ENCODE data around the gene DNMT3A. TPM values are rescaled to one million over a fixed set of nuclear protein-coding genes. Genes with fewer than 3 reads are reported as not detected.
A peak's percentile ranks its signal among the peaks of the same experiment; 100 is the strongest.

Gene DNMT3A
- total and polyA plus RNA-seq, 2 donors (not counting 1 experiment from before 2014, with no cell fraction given): 8.9 to 24.5 TPM

DNA sequence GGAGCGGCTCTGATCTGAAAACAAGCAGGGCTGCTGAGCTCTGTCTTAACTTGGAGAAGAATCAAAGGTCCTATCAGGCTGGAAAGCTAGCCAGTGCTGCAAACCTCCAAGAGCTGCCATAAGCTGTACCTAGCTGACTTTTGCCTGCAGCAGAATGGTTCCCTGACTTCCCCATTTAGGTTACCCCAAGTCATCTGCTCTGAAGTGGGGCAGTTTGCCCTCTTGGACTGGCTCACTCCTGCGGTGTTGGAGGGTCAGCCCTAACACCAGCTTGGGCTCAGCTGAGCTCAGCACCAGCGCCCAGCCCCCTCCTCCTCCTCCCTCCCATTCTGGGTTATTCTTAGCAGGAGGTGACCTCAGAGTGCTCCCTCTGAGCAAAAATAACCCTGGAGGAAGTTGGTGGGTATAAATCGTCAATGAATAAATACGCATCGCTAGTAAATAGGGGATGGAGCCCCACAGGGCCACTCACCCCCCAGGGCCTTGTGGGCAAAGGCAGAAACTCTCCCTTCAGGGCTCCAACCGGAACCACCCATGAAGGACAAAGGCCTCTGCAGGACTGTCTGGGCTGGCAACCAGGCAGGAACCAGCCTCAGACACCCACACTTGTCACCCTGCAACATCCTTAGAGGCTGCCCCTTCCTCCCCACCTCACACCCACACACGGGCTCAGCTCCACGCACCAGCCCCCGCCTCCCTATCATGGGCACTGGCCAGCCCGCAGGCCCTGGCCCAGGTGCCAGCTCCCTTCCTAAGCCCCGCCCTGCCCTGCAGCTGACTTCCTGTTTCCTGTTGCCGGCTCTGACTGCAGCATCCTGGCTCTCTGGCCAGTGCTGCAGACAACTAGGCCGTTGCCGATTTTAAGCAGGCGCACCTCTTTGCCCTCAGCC, 46.9 kb downstream of the DNMT3A start:
- H3K27me3 ChIP-seq (replicated peaks in 1 of 4; ENCODE audit: control extremely low read depth in 1 of 4, control insufficient read depth in 3 of 4, insufficient read depth in 4 of 4, low read length in 3 of 4): no peaks in the 10 kb centered on the region
- POLR2A ChIA-PET: interaction anchor here (0.6 to 1.8 kb wide), 5 partner anchors 10 to 584 kb away, joined by 3 to 10 read pairs (median 5); partner anchors contain the start of gene ASXL2
- peak overlapping the region; percentile 80 for H3K4me2 ChIP-seq (replicated peaks; ENCODE audit: low read depth, low read length, poor library complexity, severe bottlenecking)
- WGBS (ENCODE audit: insufficient coverage): 3% methylated on average over 12 of the region's 16 CpGs
- CTCF ChIA-PET: interaction anchor here (0.6 to 1.9 kb wide), 10 partner anchors 10 to 67 kb away, joined by 3 to 11 read pairs (median 6); no protein-coding TSS in a partner anchor
- H3K36me3 ChIP-seq (replicated peaks in 1 of 2; ENCODE audit: control extremely low read depth in 1 of 2, control insufficient read depth in 1 of 2, extremely low read depth in 1 of 2, insufficient read depth in 2 of 2, low read length in 1 of 2): peaks cover 0 to 8% of the 10 kb centered on the region in 2 experiments
- peaks cover 41 to 61% of the 10 kb centered on the region in 2 donors for H3K4me1 ChIP-seq (ENCODE audit: control insufficient read depth in 2 of 2, insufficient read depth in 2 of 2, low read length in 2 of 2)
- H3K4me1 Mint-ChIP-seq: peaks cover 43% of the 10 kb centered on the region
- H3K4me3 ChIP-seq (ENCODE audit: control extremely low read depth in 1 of 5, extremely low read depth in 1 of 5, insufficient read depth in 1 of 5, low read depth in 2 of 5, low read length in 4 of 5): peak overlapping the region in 4 of 5 experiments; percentile 6 to 45 (median 26)
- H3K27ac ChIP-seq (ENCODE audit: low read length in 2 of 2): peak overlapping the region; percentile 87 to 91
- H3K9me3 ChIP-seq (ENCODE audit: control extremely low read depth in 1 of 3, control insufficient read depth in 2 of 3, insufficient read depth in 1 of 3, low read length in 2 of 3): no peaks in the 10 kb centered on the region
- H3K27me3 Mint-ChIP-seq: no peaks in the 10 kb centered on the region
- H2AFZ ChIP-seq (ENCODE audit: insufficient read depth, low read depth, low read length, poor library complexity, severe bottlenecking): peak overlapping the region; percentile 68
- peak overlapping the region; percentile 80 for H3K4me3 Mint-ChIP-seq
- ATAC-seq (ENCODE audit: low read depth) (peak; percentile 81), DNase-seq (peak; percentile 81)
- intact Hi-C loops (cut with micrococcal nuclease): loop anchor here (1.0 to 2.0 kb wide), 4 partner anchors 8 to 82 kb away; no protein-coding TSS in a partner anchor
- H3K79me2 ChIP-seq (ENCODE audit: control insufficient read depth, insufficient read depth, low read length): peaks cover 26% of the 10 kb centered on the region
- TF ChIP-seq EZH2 (IDR thresholded peaks at IDR 0.05; ENCODE audit: borderline replicate concordance, insufficient read depth, low read depth, low read length, poor library complexity, severe bottlenecking): no peak
- TF ChIP-seq, protein P1, sequence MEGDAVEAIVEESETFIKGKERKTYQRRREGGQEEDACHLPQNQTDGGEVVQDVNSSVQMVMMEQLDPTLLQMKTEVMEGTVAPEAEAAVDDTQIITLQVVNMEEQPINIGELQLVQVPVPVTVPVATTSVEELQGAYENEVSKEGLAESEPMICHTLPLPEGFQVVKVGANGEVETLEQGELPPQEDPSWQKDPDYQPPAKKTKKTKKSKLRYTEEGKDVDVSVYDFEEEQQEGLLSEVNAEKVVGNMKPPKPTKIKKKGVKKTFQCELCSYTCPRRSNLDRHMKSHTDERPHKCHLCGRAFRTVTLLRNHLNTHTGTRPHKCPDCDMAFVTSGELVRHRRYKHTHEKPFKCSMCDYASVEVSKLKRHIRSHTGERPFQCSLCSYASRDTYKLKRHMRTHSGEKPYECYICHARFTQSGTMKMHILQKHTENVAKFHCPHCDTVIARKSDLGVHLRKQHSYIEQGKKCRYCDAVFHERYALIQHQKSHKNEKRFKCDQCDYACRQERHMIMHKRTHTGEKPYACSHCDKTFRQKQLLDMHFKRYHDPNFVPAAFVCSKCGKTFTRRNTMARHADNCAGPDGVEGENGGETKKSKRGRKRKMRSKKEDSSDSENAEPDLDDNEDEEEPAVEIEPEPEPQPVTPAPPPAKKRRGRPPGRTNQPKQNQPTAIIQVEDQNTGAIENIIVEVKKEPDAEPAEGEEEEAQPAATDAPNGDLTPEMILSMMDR (IDR thresholded peaks at IDR 0.05): no peak
- no peaks in the 10 kb centered on the region for H4K20me1 ChIP-seq (ENCODE audit: control insufficient read depth, insufficient read depth, low read length, poor library complexity, severe bottlenecking)
- no peaks in the 10 kb centered on the region for H3K9me3 Mint-ChIP-seq (ENCODE audit: insufficient read depth)
- peak overlapping the region; percentile 40 for H3K9ac ChIP-seq (ENCODE audit: low read length)
- H3K27ac Mint-ChIP-seq: peak overlapping the region; percentile 94

Measured in B cell (primary cell).